ENCODE measurements around the gene TGFBR3. TPM values are rescaled to one million over a fixed set of nuclear protein-coding genes. Genes with fewer than 3 reads are reported as not detected.

The TGFBR3 gene
- total and polyA plus RNA-seq, 9 of the 15 experiments (the other 6 are each of a cell fraction or from before 2014, with no cell fraction given): 3.6 to 32.4 (median 15.6) TPM

- TF ChIP-seq TCF7L2 (IDR thresholded peaks at IDR 0.05; ENCODE audit: low read depth, low read length) (no peak), OTX1 (CRISPR knock-in tag; IDR thresholded peaks at IDR 0.05) (no peak), CC2D1A (IDR thresholded peaks at IDR 0.05) (no peak), SRSF9 (IDR thresholded peaks at IDR 0.05; ENCODE audit: borderline replicate concordance, low read depth, low read length) (no peak), ZNF830 (CRISPR knock-in tag; IDR thresholded peaks at IDR 0.05) (no peak), ZFP36 (IDR thresholded peaks at IDR 0.05; ENCODE audit: low read depth, low read length, partially characterized antibody) (no peak), IFI16 (CRISPR knock-in tag; IDR thresholded peaks at IDR 0.05) (no peak), KAT7 (CRISPR knock-in tag; IDR thresholded peaks at IDR 0.05; ENCODE audit: borderline replicate concordance) (no peak), ZNF274 (IDR thresholded peaks at IDR 0.05; ENCODE audit: borderline replicate concordance, low read depth, low read length) (no peak), ILK (tag; IDR thresholded peaks at IDR 0.05; ENCODE audit: borderline replicate concordance, low read depth) (no peak), ZFP30 (CRISPR knock-in tag; IDR thresholded peaks at IDR 0.05; ENCODE audit: borderline replicate concordance) (no peak), E2F4 (CRISPR knock-in tag; IDR thresholded peaks at IDR 0.05; ENCODE audit: low read depth) (no peak), CBFA2T2 (conservative IDR thresholded peaks at IDR 0.05) (peak; percentile 47; the same call in 1 of the 2 replicates), STAT6 (CRISPR knock-in tag; IDR thresholded peaks at IDR 0.05) (no peak), CXXC5 (CRISPR knock-in tag; IDR thresholded peaks at IDR 0.05) (no peak), ZNF717 (CRISPR knock-in tag; IDR thresholded peaks at IDR 0.05) (no peak), HNRNPLL (IDR thresholded peaks at IDR 0.05; ENCODE audit: low read depth, low read length, poor library complexity, severe bottlenecking) (no peak), ZNF347 (CRISPR knock-in tag; IDR thresholded peaks at IDR 0.05; ENCODE audit: low read depth) (no peak), ZNF785 (CRISPR knock-in tag; IDR thresholded peaks at IDR 0.05) (no peak), NFATC3 (IDR thresholded peaks at IDR 0.05) (no peak), AFF4 (CRISPR knock-in tag; IDR thresholded peaks at IDR 0.05) (no peak), ZNF699 (CRISPR knock-in tag; IDR thresholded peaks at IDR 0.05; ENCODE audit: insufficient replicate concordance) (no peak), NFE2 (IDR thresholded peaks at IDR 0.05; ENCODE audit: low read depth) (no peak)
These were observed 82.0 kb downstream of the TGFBR3 start (continued) for GRCh38 chr1:91803847-91804545.
